IgD-negative memory B cell (primary cell): ENCODE data around the gene PDLIM4. TPM values are rescaled to one million over a fixed set of nuclear protein-coding genes. Genes with fewer than 3 reads are reported as not detected.

Experiments
- H3K27ac Mint-ChIP-seq, 3 donors: one replicate each; pipeline ENCODE4 v1.8.0; 2020 to 2022; ENCODE audit warnings: mild to moderate bottlenecking in 3 of 3, mixed read lengths in 3 of 3, moderate library complexity in 1 of 3
- H3K27me3 Mint-ChIP-seq: one replicate; pipeline ENCODE4 v1.8.0; 2021; ENCODE audit warnings: mixed read lengths
- H3K36me3 Mint-ChIP-seq: one replicate; pipeline ENCODE4 v1.8.0; 2020; ENCODE audit warnings: mild to moderate bottlenecking, mixed read lengths
- H3K4me1 Mint-ChIP-seq, 3 donors: one replicate each; pipeline ENCODE4 v1.8.0; 2020 to 2022; ENCODE audit warnings: mixed read lengths in 3 of 3, mild to moderate bottlenecking in 1 of 3
- H3K4me3 Mint-ChIP-seq, 4 donors: one replicate each; pipeline ENCODE4 v1.8.0; 2020 to 2022; ENCODE audit warnings: mild to moderate bottlenecking in 4 of 4, mixed read lengths in 4 of 4, moderate library complexity in 3 of 4
- H3K9me3 Mint-ChIP-seq, 3 donors: one replicate each; pipeline ENCODE4 v1.8.0; 2020 to 2021; ENCODE audit warnings: mixed read lengths in 3 of 3, mild to moderate bottlenecking in 1 of 3
- polyA plus RNA-seq: library from polyadenylated mRNA; unstranded; fragments of 300-500 nt; fragmentation: Illumina TruSeq; gene quantifications from one replicate; pipeline ENCODE4 v1.2.3, GENCODE V29; 2021

Gene PDLIM4
- polyA plus RNA-seq, 1 donor from 2014 or later, result not detected

DNA sequence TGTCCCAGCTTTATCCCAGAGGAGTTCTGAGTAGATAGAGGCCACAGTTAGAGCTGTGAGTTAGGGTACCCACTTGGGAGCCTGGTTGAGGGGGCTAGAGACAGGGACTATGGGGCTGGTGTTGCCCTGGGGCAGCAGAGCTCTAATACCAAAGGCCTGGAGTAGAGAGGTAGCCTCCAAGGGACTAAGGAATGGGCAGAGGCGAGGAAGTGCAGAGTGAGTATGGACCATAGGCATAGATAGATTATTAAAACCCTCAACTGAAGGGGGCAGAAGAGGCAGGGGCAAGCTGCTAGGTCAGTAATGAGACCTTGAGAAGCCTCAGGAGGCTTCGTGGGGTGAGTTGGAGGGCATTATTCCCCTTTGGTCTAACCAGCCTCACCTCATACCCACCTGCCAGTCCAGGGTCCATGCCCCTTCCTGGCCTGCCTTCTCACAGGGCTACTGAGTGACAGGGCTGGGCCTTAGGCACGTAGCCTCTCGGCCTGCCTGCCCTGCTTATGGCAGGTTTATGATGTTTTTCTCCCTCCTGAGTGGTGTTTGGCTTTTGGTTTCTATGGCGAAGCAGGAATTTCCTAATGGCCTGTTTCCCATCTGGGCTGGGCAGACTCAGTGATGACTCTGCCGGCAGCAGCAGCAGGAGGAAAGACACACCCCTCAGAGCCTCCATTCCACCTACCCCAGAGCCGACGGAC is 8.0 kb downstream of the PDLIM4 start:
- H3K36me3 Mint-ChIP-seq, result no peaks in the 10 kb centered on the region
- H3K4me3 Mint-ChIP-seq, result no peak overlapping the region
- H3K9me3 Mint-ChIP-seq, result no peaks in the 10 kb centered on the region
- H3K27ac Mint-ChIP-seq, result peak overlapping the region in 1 of 3 donors; percentile 6
- H3K4me1 Mint-ChIP-seq, result peaks cover 0 to 2% (median 0%) of the 10 kb centered on the region in 3 donors
- no peaks in the 10 kb centered on the region for H3K27me3 Mint-ChIP-seq

DNA sequence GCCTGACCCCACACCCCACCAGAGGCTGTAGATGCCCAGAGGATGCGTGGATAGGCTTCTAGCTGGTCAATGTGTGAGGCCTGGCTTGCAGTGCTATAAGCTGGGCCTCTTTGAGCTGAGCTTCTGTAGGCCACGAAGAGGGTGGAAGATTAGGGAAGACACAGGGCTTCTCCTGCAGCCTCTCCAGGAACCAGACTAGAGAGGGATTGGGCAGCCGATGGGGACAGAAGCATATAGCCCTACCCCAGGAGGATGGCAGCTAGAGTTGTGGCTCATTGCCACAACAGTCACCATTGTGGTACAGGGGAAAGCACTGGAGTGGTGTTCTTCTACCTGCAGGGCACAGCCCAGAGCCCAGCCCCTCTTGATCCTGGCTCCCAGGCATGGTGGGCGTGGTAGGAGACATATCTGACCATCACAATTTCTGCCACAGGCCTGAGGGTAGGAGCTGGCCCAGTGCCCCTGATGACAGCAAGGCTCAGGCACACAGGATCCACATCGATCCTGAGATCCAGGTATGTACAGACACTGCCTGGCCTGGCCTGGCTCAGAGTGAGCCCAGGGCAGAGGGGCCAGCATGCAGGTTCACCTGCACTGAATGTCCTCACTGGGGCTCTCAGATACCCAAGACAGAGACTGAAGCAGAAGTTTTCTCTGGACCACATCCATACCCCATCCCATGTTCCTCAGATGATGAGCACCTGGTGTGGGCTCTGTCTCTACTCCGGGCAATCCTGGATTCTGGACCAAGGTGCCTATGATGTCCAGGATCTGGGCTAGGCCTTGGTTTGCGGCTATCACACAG is 8.7 kb downstream of the PDLIM4 start:
- Mint-ChIP-seq H3K36me3 (no peaks in the 10 kb centered on the region), H3K27ac (no peak overlapping the region), H3K27me3 (no peaks in the 10 kb centered on the region), H3K4me1 (peaks cover 0 to 2% (median 0%) of the 10 kb centered on the region in 3 donors), H3K4me3 (peak overlapping the region in 1 of 4 donors; percentile 43), H3K9me3 (no peaks in the 10 kb centered on the region)

DNA sequence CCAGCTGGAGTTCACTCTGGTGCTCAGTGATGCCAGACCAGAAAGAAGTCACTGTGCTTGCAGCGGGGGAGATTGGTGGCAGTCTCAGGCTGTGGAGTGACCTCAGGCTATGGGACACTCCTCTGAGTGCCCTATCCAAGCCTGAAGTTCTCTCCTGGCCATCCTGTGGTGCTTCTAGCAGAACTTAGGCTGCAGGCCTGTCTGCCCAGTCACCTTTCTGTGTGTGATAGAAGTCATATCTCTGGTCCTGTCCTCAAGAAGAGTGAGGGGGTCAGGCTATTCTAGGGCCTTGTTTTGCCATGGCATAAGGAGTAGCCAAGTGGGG is 9.3 kb downstream of the PDLIM4 start:
- Mint-ChIP-seq H3K27me3 (no peaks in the 10 kb centered on the region), H3K9me3 (no peaks in the 10 kb centered on the region), H3K27ac (no peak overlapping the region), H3K4me1 (peaks cover 0 to 2% (median 2%) of the 10 kb centered on the region in 3 donors), H3K4me3 (peak overlapping the region in 1 of 4 donors; percentile 43), H3K36me3 (no peaks in the 10 kb centered on the region)

- peaks cover 0 to 2% (median 2%) of the 10 kb centered on the region in 3 donors for H3K4me1 Mint-ChIP-seq
- H3K27ac Mint-ChIP-seq, result no peak overlapping the region
- H3K9me3 Mint-ChIP-seq, result no peaks in the 10 kb centered on the region
- H3K36me3 Mint-ChIP-seq, result no peaks in the 10 kb centered on the region
- H3K27me3 Mint-ChIP-seq, result peaks cover 2% of the 10 kb centered on the region
- H3K4me3 Mint-ChIP-seq, result no peak overlapping the region
Measured at GRCh38 chr5:132267166-132267739, 9.8 kb downstream of the PDLIM4 start.

- peaks cover 4% of the 10 kb centered on the region for H3K27me3 Mint-ChIP-seq
- no peak overlapping the region for H3K27ac Mint-ChIP-seq
- no peaks in the 10 kb centered on the region for H3K9me3 Mint-ChIP-seq
- no peaks in the 10 kb centered on the region for H3K36me3 Mint-ChIP-seq
- no peak overlapping the region for H3K4me3 Mint-ChIP-seq
- H3K4me1 Mint-ChIP-seq, result peaks cover 0 to 5% (median 2%) of the 10 kb centered on the region in 3 donors
Measured at GRCh38 chr5:132267931-132268768, 10.7 kb downstream of the PDLIM4 start.

DNA sequence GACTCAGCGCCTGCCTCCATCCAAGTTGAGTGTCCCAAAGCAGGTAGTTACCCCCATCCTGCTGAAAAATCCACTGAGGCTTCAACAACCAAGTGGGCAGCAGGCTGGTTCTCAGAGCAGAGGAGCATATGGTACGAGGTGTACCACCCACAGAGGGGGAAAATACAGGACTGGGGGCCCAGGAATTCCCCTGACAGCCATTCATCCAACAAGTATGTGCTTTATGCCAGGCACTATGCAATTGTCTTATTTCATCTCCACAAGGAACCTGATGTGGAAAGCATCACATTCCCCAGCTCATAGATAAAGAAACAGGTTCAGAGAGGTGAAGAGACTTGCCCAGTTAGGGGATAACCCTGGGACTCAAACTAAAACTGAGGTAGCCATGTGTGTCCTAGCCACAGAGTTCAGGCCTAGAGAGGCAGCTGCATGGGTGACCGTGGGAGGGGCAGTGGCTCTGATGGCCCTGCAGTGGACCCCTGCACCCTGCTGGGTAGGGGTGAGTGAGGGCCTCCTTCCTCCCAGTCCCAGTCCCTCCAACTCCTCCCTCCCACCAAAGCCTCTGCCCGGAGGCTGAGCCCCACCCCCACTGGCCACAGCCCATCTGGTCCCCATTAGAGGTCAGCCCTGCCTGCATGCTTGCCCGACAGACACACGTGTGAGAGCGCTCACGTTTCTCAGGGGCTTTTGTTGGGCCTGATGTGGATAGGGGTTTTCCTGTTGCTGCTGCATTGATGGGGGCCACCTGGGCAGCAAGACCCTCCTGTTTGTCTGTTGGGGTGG is 11.5 kb downstream of the PDLIM4 start:
- no peak overlapping the region for H3K4me3 Mint-ChIP-seq
- no peaks in the 10 kb centered on the region for H3K36me3 Mint-ChIP-seq
- H3K9me3 Mint-ChIP-seq, result no peaks in the 10 kb centered on the region
- peaks cover 0 to 5% (median 2%) of the 10 kb centered on the region in 3 donors for H3K4me1 Mint-ChIP-seq
- peaks cover 6% of the 10 kb centered on the region for H3K27me3 Mint-ChIP-seq
- H3K27ac Mint-ChIP-seq, result no peak overlapping the region

DNA sequence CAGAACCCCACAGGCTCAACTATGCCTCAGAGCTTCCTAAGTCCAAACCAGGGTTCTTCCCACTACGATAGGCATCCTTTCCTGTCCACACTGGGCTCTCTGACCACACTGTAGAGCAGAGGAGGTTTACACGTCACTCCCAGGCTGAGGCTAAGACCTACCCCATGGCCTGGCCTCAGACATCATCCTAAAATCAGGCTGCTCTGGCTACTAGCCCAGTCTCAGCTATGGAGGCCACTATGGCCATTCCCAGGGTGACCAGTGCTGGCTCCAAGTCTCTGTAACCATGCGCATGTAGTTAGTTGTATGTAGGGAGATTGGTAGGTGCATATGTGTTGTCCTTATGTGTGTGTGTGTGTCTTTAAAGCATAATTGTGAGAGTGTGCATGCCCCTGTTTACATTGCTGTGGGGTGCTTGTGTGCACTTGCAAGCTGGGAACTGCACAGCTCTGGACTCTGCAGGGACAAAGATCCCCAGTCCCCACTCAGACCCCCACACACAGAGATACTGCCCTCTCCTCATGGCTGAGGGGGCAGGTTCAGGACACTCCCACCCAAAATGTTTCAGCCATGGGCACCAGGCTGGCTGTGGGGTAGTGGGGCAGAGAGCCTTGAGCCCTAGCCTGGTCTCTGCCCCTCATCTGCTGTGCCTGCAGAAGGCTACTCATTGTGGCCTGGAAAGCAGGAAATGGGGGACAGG is 12.3 kb downstream of the PDLIM4 start:
- Mint-ChIP-seq H3K9me3 (no peaks in the 10 kb centered on the region), H3K36me3 (no peaks in the 10 kb centered on the region), H3K4me3 (no peak overlapping the region), H3K27me3 (peaks cover 8% of the 10 kb centered on the region), H3K4me1 (peaks cover 0 to 5% (median 2%) of the 10 kb centered on the region in 3 donors), H3K27ac (no peak overlapping the region)

GRCh38 chr5:132270335-132270665 is 12.8 kb downstream of the PDLIM4 start:
- H3K27me3 Mint-ChIP-seq, result peaks cover 8% of the 10 kb centered on the region
- H3K36me3 Mint-ChIP-seq, result no peaks in the 10 kb centered on the region
- no peaks in the 10 kb centered on the region for H3K9me3 Mint-ChIP-seq
- H3K4me1 Mint-ChIP-seq, result peaks cover 0 to 5% (median 2%) of the 10 kb centered on the region in 3 donors
- no peak overlapping the region for H3K4me3 Mint-ChIP-seq
- H3K27ac Mint-ChIP-seq, result no peak overlapping the region

- no peaks in the 10 kb centered on the region for H3K9me3 Mint-ChIP-seq
- H3K4me1 Mint-ChIP-seq, result peaks cover 0 to 5% (median 2%) of the 10 kb centered on the region in 3 donors
- H3K4me3 Mint-ChIP-seq, result no peak overlapping the region
- H3K27me3 Mint-ChIP-seq, result peaks cover 8% of the 10 kb centered on the region
- H3K36me3 Mint-ChIP-seq, result no peaks in the 10 kb centered on the region
- no peak overlapping the region for H3K27ac Mint-ChIP-seq
Measured at GRCh38 chr5:132270706-132271105, 13.2 kb downstream of the PDLIM4 start.

- peak overlapping the region in 3 of 4 donors; percentile 34 to 90 (median 84) for H3K4me3 Mint-ChIP-seq
- H3K4me1 Mint-ChIP-seq, result peaks cover 0 to 5% (median 2%) of the 10 kb centered on the region in 3 donors
- no peaks in the 10 kb centered on the region for H3K9me3 Mint-ChIP-seq
- no peaks in the 10 kb centered on the region for H3K36me3 Mint-ChIP-seq
- peaks cover 8% of the 10 kb centered on the region for H3K27me3 Mint-ChIP-seq
- no peak overlapping the region for H3K27ac Mint-ChIP-seq
Measured at GRCh38 chr5:132271251-132272246, 14.1 kb downstream of the PDLIM4 start.

GRCh38 chr5:132272311-132273210 is 15.1 kb downstream of the PDLIM4 start:
- Mint-ChIP-seq H3K27ac (no peak overlapping the region), H3K9me3 (no peaks in the 10 kb centered on the region), H3K36me3 (no peaks in the 10 kb centered on the region), H3K4me3 (peak overlapping the region in 2 of 4 donors; percentile 39 to 84), H3K4me1 (peaks cover 0 to 3% (median 2%) of the 10 kb centered on the region in 3 donors), H3K27me3 (peaks cover 8% of the 10 kb centered on the region)

DNA sequence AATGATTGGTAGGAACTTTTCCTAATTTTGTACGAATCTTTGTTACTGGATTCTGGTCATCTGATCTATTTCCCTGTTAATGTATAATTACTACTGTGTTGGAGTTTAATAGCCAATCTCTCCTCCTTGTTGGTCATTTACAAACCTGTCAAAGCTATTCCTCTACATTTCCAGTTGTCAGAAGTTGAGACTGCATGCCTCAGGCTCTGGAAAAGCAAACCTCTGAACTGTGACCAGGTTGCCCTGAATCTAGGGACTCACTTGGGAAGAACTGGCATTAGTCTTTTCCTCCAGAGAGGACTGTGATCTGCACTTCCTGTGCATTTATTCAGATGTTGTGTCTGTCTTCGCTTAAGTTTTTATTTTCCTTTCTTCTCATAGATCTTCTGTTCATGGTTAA is 16.1 kb downstream of the PDLIM4 start:
- no peak overlapping the region for H3K4me3 Mint-ChIP-seq
- H3K27ac Mint-ChIP-seq, result no peak overlapping the region
- H3K27me3 Mint-ChIP-seq, result peaks cover 8% of the 10 kb centered on the region
- no peaks in the 10 kb centered on the region for H3K36me3 Mint-ChIP-seq
- H3K4me1 Mint-ChIP-seq, result peaks cover 0 to 3% (median 2%) of the 10 kb centered on the region in 3 donors
- no peaks in the 10 kb centered on the region for H3K9me3 Mint-ChIP-seq
